ENCODE measurements around the gene FSD1L. TPM values are rescaled to one million over a fixed set of nuclear protein-coding genes. Genes with fewer than 3 reads are reported as not detected.

FSD1L gene
- total RNA-seq, 1 experiment from 2014 or later = 5.5 TPM

DNA sequence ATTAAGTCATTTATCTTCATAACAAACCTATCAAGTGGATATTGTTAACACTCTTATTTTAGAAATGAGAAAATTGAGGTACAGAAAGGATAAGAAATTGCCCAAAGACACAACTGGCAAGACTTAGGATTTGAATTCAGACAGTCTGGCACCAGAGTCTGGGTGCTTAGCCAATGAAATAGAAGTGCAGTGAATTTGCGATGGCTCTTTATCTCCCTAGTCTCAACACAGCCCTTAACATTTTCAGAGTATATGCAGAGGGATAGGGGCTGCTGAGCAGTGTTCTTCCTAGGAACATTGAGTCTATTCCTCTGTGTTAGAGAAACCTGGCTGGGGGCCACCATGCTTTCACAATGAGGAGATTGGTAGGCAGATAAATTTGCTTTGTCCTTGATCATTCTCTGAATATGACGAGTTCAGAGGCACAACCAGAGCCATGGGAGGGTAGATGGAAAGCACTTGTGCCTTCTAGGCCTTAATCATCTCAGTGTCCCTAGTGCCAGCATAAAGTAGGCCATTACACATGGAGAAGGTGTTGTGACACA, 6.1 kb upstream of the FSD1L start:
- Histone ChIP-seq H3K23me2 (ENCODE audit: insufficient read length, low read depth, low read length, poor library complexity, severe bottlenecking) (no peaks in the 10 kb centered on the region), H4K91ac (ENCODE audit: insufficient read length, low read depth, low read length) (no peak overlapping the region), H3K14ac (ENCODE audit: insufficient read depth, low read length) (no peak overlapping the region), H3K9ac (ENCODE audit: extremely low read depth, insufficient read length, low read length) (no peak overlapping the region), H2AK5ac (ENCODE audit: insufficient read length, low read length) (no peak overlapping the region), H2BK15ac (ENCODE audit: low read depth, low read length) (no peak overlapping the region), H4K8ac (replicated peaks; ENCODE audit: insufficient read length, low read depth, low read length) (no peak overlapping the region), H3K27me3 (ENCODE audit: insufficient read depth, low read length) (no peaks in the 10 kb centered on the region), H3K4me1 (ENCODE audit: insufficient read depth, low read length) (no peaks in the 10 kb centered on the region), H3K18ac (ENCODE audit: insufficient read length, low read depth, low read length) (no peak overlapping the region), H2BK5ac (ENCODE audit: insufficient read length, low read length) (no peak overlapping the region), H3K4ac (ENCODE audit: low read depth, low read length) (no peak overlapping the region), H3K9me3 (ENCODE audit: control insufficient read depth, low read depth, low read length) (no peaks in the 10 kb centered on the region), H2BK120ac (ENCODE audit: low read depth, low read length, poor library complexity, severe bottlenecking) (no peak overlapping the region), H3K56ac (ENCODE audit: insufficient read length, low read depth, low read length) (no peak overlapping the region), H2BK20ac (ENCODE audit: low read depth, low read length, poor library complexity, severe bottlenecking) (no peak overlapping the region), H4K20me1 (ENCODE audit: control insufficient read depth, insufficient read depth, insufficient read length) (no peaks in the 10 kb centered on the region), H4K5ac (ENCODE audit: insufficient read length, low read depth, low read length) (no peak overlapping the region), H3K27ac (ENCODE audit: insufficient read length, low read depth, low read length) (no peak overlapping the region), H3K79me1 (ENCODE audit: insufficient read depth, low read depth, low read length, poor library complexity, severe bottlenecking) (no peaks in the 10 kb centered on the region), H3K79me2 (ENCODE audit: insufficient read depth, low read length) (no peaks in the 10 kb centered on the region), H2BK12ac (ENCODE audit: insufficient read length, low read depth, low read length) (no peak overlapping the region), H3K4me2 (ENCODE audit: insufficient read depth, insufficient read length, low read length) (no peak overlapping the region), H3K23ac (ENCODE audit: insufficient read length, low read depth, low read length) (no peak overlapping the region), H3T11ph (ENCODE audit: low read length) (no peak overlapping the region), H2AFZ (ENCODE audit: low read length) (no peak overlapping the region)
- no CpG with 5 or more reads among the region's 2 CpGs for WGBS (ENCODE audit: extremely low coverage, insufficient read length, low lambda C conversion rate)
- H3K27ac Mint-ChIP-seq = no peak overlapping the region
- H3K4me3 Mint-ChIP-seq = no peak overlapping the region
- no peaks in the 10 kb centered on the region; a peak in 1 of 5 replicates for H3K9me3 Mint-ChIP-seq
- H3K36me3 Mint-ChIP-seq (ENCODE audit: insufficient read depth in 1 of 3, low read depth in 3 of 3) = 0 out of 7 replicates have a peak, but pooled peaks cover 0 to 4% (median 0%) of the 10 kb centered on the region in 3 experiments
- H3K27me3 Mint-ChIP-seq (ENCODE audit: low read depth) = no peaks in the 10 kb centered on the region; the same call in 1 of the 2 replicates
- DNase-seq = no peak
- TF ChIP-seq, protein P1, sequence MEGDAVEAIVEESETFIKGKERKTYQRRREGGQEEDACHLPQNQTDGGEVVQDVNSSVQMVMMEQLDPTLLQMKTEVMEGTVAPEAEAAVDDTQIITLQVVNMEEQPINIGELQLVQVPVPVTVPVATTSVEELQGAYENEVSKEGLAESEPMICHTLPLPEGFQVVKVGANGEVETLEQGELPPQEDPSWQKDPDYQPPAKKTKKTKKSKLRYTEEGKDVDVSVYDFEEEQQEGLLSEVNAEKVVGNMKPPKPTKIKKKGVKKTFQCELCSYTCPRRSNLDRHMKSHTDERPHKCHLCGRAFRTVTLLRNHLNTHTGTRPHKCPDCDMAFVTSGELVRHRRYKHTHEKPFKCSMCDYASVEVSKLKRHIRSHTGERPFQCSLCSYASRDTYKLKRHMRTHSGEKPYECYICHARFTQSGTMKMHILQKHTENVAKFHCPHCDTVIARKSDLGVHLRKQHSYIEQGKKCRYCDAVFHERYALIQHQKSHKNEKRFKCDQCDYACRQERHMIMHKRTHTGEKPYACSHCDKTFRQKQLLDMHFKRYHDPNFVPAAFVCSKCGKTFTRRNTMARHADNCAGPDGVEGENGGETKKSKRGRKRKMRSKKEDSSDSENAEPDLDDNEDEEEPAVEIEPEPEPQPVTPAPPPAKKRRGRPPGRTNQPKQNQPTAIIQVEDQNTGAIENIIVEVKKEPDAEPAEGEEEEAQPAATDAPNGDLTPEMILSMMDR (conservative IDR thresholded peaks at IDR 0.05) = no peak
- H3K4me1 Mint-ChIP-seq = peaks cover 17 to 18% of the 10 kb centered on the region in 2 experiments

Measured in H9 (cell line).